Measurements from ENCODE around the gene ATP5F1C. TPM values are rescaled to one million over a fixed set of nuclear protein-coding genes. Genes with fewer than 3 reads are reported as not detected.
"Not testable (repeated sequence)": the region's sequence is repeated elsewhere in the genome, so short reads cannot be mapped to it uniquely, and the experiment has no call there.

ATP5F1C gene
- total RNA-seq, 1 experiment from 2014 or later = 189 TPM

DNA sequence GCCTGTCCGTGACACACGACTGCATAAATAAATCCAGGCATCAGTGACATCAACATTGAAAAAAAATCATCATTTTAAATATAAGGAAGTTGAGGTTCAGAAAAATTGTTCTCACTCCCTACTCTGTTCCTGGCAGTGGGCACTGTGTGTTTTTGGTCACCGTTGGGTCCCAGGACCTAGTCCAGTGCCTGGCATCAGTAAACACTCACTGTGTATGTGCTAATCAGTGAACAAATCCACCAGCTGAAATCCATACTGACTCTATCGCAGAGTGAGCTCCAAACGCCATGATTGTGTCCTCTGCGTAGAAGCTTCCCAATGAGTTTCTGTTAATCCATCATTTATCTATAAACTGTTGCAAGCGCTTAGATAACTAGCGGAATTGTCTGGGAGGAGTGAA lies 43.7 kb upstream of the ATP5F1C start:
- in situ Hi-C loops (cut with HindIII; ENCODE audit: low pct_unique_long_range_greater_than_20kb, low sequenced_read_pairs) (no loop called here), intact Hi-C loops (cut with micrococcal nuclease; ENCODE audit: unreplicated experiment) (no loop called here)
- H3K27me3 ChIP-seq (ENCODE audit: control insufficient read depth, insufficient read depth, low read length) = no peaks in the 10 kb centered on the region
- H3K36me3 ChIP-seq (ENCODE audit: control insufficient read depth, insufficient read depth, low read length) = no peaks in the 10 kb centered on the region
- ChIA-PET POLR2A (no interaction called here), CTCF (no interaction called here)
- H3K4me1 ChIP-seq (ENCODE audit: control insufficient read depth, insufficient read depth, low read length) = no peaks in the 10 kb centered on the region
- H3K4me3 ChIP-seq (ENCODE audit: low read depth in 2 of 2, low read length in 2 of 2) = no peak overlapping the region
- BruUV-seq (replicated peaks) = no TSS peak
- ATAC-seq (no peak), DNase-seq (ENCODE audit: low read depth, low spot score) (no peak)
- H3K27ac ChIP-seq (ENCODE audit: low read length) = no peak overlapping the region
- TF ChIP-seq, protein P1, sequence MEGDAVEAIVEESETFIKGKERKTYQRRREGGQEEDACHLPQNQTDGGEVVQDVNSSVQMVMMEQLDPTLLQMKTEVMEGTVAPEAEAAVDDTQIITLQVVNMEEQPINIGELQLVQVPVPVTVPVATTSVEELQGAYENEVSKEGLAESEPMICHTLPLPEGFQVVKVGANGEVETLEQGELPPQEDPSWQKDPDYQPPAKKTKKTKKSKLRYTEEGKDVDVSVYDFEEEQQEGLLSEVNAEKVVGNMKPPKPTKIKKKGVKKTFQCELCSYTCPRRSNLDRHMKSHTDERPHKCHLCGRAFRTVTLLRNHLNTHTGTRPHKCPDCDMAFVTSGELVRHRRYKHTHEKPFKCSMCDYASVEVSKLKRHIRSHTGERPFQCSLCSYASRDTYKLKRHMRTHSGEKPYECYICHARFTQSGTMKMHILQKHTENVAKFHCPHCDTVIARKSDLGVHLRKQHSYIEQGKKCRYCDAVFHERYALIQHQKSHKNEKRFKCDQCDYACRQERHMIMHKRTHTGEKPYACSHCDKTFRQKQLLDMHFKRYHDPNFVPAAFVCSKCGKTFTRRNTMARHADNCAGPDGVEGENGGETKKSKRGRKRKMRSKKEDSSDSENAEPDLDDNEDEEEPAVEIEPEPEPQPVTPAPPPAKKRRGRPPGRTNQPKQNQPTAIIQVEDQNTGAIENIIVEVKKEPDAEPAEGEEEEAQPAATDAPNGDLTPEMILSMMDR (IDR thresholded peaks at IDR 0.05) = no peak
- no peak for TF ChIP-seq POLR2AphosphoS5 (IDR thresholded peaks at IDR 0.05; ENCODE audit: low read depth, low read length)
- no peak for TF ChIP-seq SIN3A (IDR thresholded peaks at IDR 0.05; ENCODE audit: borderline replicate concordance, insufficient read depth, low read depth, low read length)
- no peak for TF ChIP-seq TCF7L2 (IDR thresholded peaks at IDR 0.05; ENCODE audit: low read depth, low read length)
- TF ChIP-seq REST (IDR thresholded peaks at IDR 0.05; ENCODE audit: insufficient read depth in 1 of 2, low read depth in 2 of 2, low read length in 1 of 2) = no peak
- H3K9me3 ChIP-seq (ENCODE audit: control insufficient read depth, insufficient read depth, low read depth, low read length) = no peaks in the 10 kb centered on the region

GRCh38 chr10:7748637-7749036 lies 39.3 kb upstream of the ATP5F1C start:
- CTCF ChIA-PET; POLR2A ChIA-PET; BruUV-seq (replicated peaks); ATAC-seq; in situ Hi-C loops (cut with HindIII; ENCODE audit: low pct_unique_long_range_greater_than_20kb, low sequenced_read_pairs); H3K27ac ChIP-seq (ENCODE audit: low read length); H3K4me1 ChIP-seq (ENCODE audit: control insufficient read depth, insufficient read depth, low read length); DNase-seq (ENCODE audit: low read depth, low spot score); H3K4me3 ChIP-seq (ENCODE audit: low read depth in 2 of 2, low read length in 2 of 2); H3K9me3 ChIP-seq (ENCODE audit: control insufficient read depth, insufficient read depth, low read depth, low read length); H3K36me3 ChIP-seq (ENCODE audit: control insufficient read depth, insufficient read depth, low read length); intact Hi-C loops (cut with micrococcal nuclease; ENCODE audit: unreplicated experiment); H3K27me3 ChIP-seq (ENCODE audit: control insufficient read depth, insufficient read depth, low read length): not testable (repeated sequence)

DNA sequence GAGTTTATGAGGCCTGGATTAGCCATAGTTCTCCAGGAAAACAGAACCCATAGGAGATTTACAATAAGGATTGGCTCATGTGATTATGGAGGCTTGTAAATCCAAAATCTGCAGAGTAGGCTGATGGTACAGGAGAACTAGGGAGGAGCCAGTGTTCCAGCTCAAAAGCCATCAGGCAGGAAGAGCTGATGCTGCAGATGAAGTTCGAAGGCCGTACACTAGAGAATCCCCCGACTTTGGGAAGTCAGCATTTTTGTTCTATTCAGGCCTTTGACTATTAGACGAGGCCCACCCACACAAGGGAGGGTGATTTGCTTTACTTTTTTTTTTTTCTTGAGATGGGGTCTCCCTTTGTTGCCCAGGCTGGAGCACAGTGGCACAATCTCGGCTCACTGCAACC lies 37.8 kb upstream of the ATP5F1C start:
- no peaks in the 10 kb centered on the region for H3K9me3 ChIP-seq (ENCODE audit: control insufficient read depth, insufficient read depth, low read depth, low read length)
- H3K4me3 ChIP-seq (ENCODE audit: low read depth in 2 of 2, low read length in 2 of 2) = no peak overlapping the region
- H3K36me3 ChIP-seq (ENCODE audit: control insufficient read depth, insufficient read depth, low read length) = peaks cover 5% of the 10 kb centered on the region; the same call in 1 of the 2 replicates
- H3K4me1 ChIP-seq (ENCODE audit: control insufficient read depth, insufficient read depth, low read length) = no peaks in the 10 kb centered on the region
- no TSS peak for BruUV-seq (replicated peaks)
- H3K27ac ChIP-seq (ENCODE audit: low read length) = no peak overlapping the region
- ChIA-PET CTCF (no interaction called here), POLR2A (no interaction called here)
- TF ChIP-seq REST (IDR thresholded peaks at IDR 0.05; ENCODE audit: insufficient read depth in 1 of 2, low read depth in 2 of 2, low read length in 1 of 2) = no peak
- TF ChIP-seq, protein P1 (IDR thresholded peaks at IDR 0.05) = no peak
- no peak for TF ChIP-seq TCF7L2 (IDR thresholded peaks at IDR 0.05; ENCODE audit: low read depth, low read length)
- no peak for TF ChIP-seq SIN3A (IDR thresholded peaks at IDR 0.05; ENCODE audit: borderline replicate concordance, insufficient read depth, low read depth, low read length)
- TF ChIP-seq POLR2AphosphoS5 (IDR thresholded peaks at IDR 0.05; ENCODE audit: low read depth, low read length) = no peak
- in situ Hi-C loops (cut with HindIII; ENCODE audit: low pct_unique_long_range_greater_than_20kb, low sequenced_read_pairs) = no loop called here
- DNase-seq (ENCODE audit: low read depth, low spot score) = no peak
- H3K27me3 ChIP-seq (ENCODE audit: control insufficient read depth, insufficient read depth, low read length) = no peaks in the 10 kb centered on the region
- ATAC-seq = no peak
- intact Hi-C loops (cut with micrococcal nuclease; ENCODE audit: unreplicated experiment) = no loop called here
